HEK293 (cell line): ENCODE data around the gene NCOA7.

Experiments used
- CTCF ChIA-PET: fragments of 350-600 bp; formaldehyde crosslinking; extraction: SDS; loops from one replicate; lab custom pipeline; 2021; ENCODE audit warnings: antibody characterized with exemption; lab: Yijun Ruan, JAX
- POLR2A ChIA-PET: fragments of 300-600 bp; formaldehyde crosslinking; extraction: SDS; loops from one replicate; lab custom pipeline; 2020; ENCODE audit warnings: antibody characterized with exemption, inconsistent platforms; lab: Yijun Ruan, JAX
- H3K27ac ChIP-seq: fragments of 200-500 bp; sonication (Bioruptor generic); 2 replicates; pipeline ENCODE4 v1.5.1; 2014; ENCODE audit warnings: low read depth, low read length, control low read depth, inconsistent platforms; ENCODE audit errors: extremely low read depth
- H3K36me3 ChIP-seq, 2 experiments: fragments of 200-500 bp in 1 of 2; sonication (Bioruptor generic) in 1 of 2; 1 replicate in 1 of 2; 2 replicates in 1 of 2; pipeline ENCODE4 v1.5.1; 2014 to 2017; ENCODE audit warnings: inconsistent platforms in 2 of 2, low read length in 2 of 2; ENCODE audit not compliant: control insufficient read depth in 2 of 2, insufficient read depth in 1 of 2
- H3K4me1 ChIP-seq: fragments of 200-500 bp; sonication (Bioruptor generic); 2 replicates; pipeline ENCODE4 v1.5.1; 2014; ENCODE audit warnings: mild to moderate bottlenecking, low read length, inconsistent platforms; ENCODE audit not compliant: control insufficient read depth, insufficient read depth
- H3K4me3 ChIP-seq: 2 replicates; pipeline ENCODE4 v1.5.1; 2011; ENCODE audit warnings: low read depth, mild to moderate bottlenecking, control low read depth, low read length, moderate library complexity
- H3K9me3 ChIP-seq: fragments of 200-500 bp; sonication (Bioruptor generic); 2 replicates; pipeline ENCODE4 v1.5.1; 2014; ENCODE audit warnings: low read depth, low read length, inconsistent platforms; ENCODE audit not compliant: control insufficient read depth, insufficient read depth
- BCL11A ChIP-seq: fragments of 450-650 bp; formaldehyde crosslinking; IDR thresholded peaks from 2 replicates; pipeline ENCODE4 v1.5.1; 2016; ENCODE audit warnings: low read depth, missing biosample characterization, missing genetic modification characterization
- EGR2 ChIP-seq: fragments of 450-650 bp; formaldehyde crosslinking; IDR thresholded peaks from 2 replicates; pipeline ENCODE4 v1.5.1; 2016; ENCODE audit warnings: low read depth, missing biosample characterization, missing genetic modification characterization
- HOXC10 ChIP-seq: sonication (generic); formaldehyde crosslinking; IDR thresholded peaks from 2 replicates; pipeline ENCODE4 v1.8.1; 2023; ENCODE audit warnings: mild to moderate bottlenecking, missing genetic modification reagents
- PRDM4 ChIP-seq: fragments of 450-650 bp; formaldehyde crosslinking; IDR thresholded peaks from 2 replicates; pipeline ENCODE4 v1.5.1; 2017; ENCODE audit warnings: missing biosample characterization, missing genetic modification characterization
- ZBTB11 ChIP-seq: fragments of 450-650 bp; formaldehyde crosslinking; conservative IDR thresholded peaks from 2 replicates; pipeline ENCODE4 v1.5.1; 2016; ENCODE audit warnings: low read depth, missing biosample characterization, missing genetic modification characterization
- ZNF114 ChIP-seq: fragments of 450-650 bp; formaldehyde crosslinking; IDR thresholded peaks from 2 replicates; pipeline ENCODE4 v1.5.0; 2017; ENCODE audit warnings: missing biosample characterization, missing genetic modification characterization
- ZNF121 ChIP-seq: fragments of 450-650 bp; formaldehyde crosslinking; IDR thresholded peaks from 2 replicates; pipeline ENCODE4 v1.5.1; 2016; ENCODE audit warnings: missing biosample characterization, missing genetic modification characterization
- ZNF214 ChIP-seq: fragments of 450-650 bp; formaldehyde crosslinking; IDR thresholded peaks from 2 replicates; pipeline ENCODE4 v1.5.1; 2017; ENCODE audit warnings: missing biosample characterization, mild to moderate bottlenecking, missing genetic modification characterization, borderline replicate concordance
- ZNF302 ChIP-seq: fragments of 450-650 bp; formaldehyde crosslinking; IDR thresholded peaks from 2 replicates; pipeline ENCODE4 v1.5.1; 2016; ENCODE audit warnings: missing biosample characterization, missing genetic modification characterization, low read depth
- ZNF404 ChIP-seq: fragments of 450-650 bp; formaldehyde crosslinking; IDR thresholded peaks from 2 replicates; pipeline ENCODE4 v1.5.1; 2017; ENCODE audit warnings: missing biosample characterization, missing genetic modification characterization
- ZNF433 ChIP-seq: fragments of 450-650 bp; formaldehyde crosslinking; IDR thresholded peaks from 2 replicates; pipeline ENCODE4 v1.5.1; 2016; ENCODE audit warnings: missing biosample characterization, missing genetic modification characterization, low read depth
- ZNF473 ChIP-seq: fragments of 450-650 bp; formaldehyde crosslinking; IDR thresholded peaks from 2 replicates; pipeline ENCODE4 v1.5.1; 2017; ENCODE audit warnings: missing biosample characterization, missing genetic modification characterization
- ZNF501 ChIP-seq: fragments of 450-650 bp; formaldehyde crosslinking; IDR thresholded peaks from 2 replicates; pipeline ENCODE4 v1.5.1; 2016; ENCODE audit warnings: missing biosample characterization, missing genetic modification characterization
- ZNF624 ChIP-seq: fragments of 450-650 bp; formaldehyde crosslinking; IDR thresholded peaks from 2 replicates; pipeline ENCODE4 v1.5.1; 2017; ENCODE audit warnings: missing biosample characterization, missing genetic modification characterization
- ZNF692 ChIP-seq: fragments of 450-650 bp; formaldehyde crosslinking; IDR thresholded peaks from 2 replicates; pipeline ENCODE4 v1.5.1; 2016; ENCODE audit warnings: missing biosample characterization, missing genetic modification characterization
- ZNF701 ChIP-seq: fragments of 450-650 bp; formaldehyde crosslinking; IDR thresholded peaks from 2 replicates; pipeline ENCODE4 v1.5.1; 2016; ENCODE audit warnings: missing biosample characterization, missing genetic modification characterization
- ZNF76 ChIP-seq: fragments of 450-650 bp; formaldehyde crosslinking; IDR thresholded peaks from 2 replicates; pipeline ENCODE4; 2016; ENCODE audit warnings: low read depth, missing biosample characterization, missing genetic modification characterization, borderline replicate concordance
- ZNF792 ChIP-seq: fragments of 450-650 bp; formaldehyde crosslinking; IDR thresholded peaks from 2 replicates; pipeline ENCODE4 v1.5.1; 2016; ENCODE audit warnings: missing biosample characterization, missing genetic modification characterization
- ZSCAN16 ChIP-seq: fragments of 450-650 bp; formaldehyde crosslinking; IDR thresholded peaks from 2 replicates; pipeline ENCODE4 v1.5.1; 2016; ENCODE audit warnings: missing biosample characterization, missing genetic modification characterization
- ZSCAN18 ChIP-seq: fragments of 450-650 bp; formaldehyde crosslinking; IDR thresholded peaks from 2 replicates; pipeline ENCODE4 v1.5.1; 2016; ENCODE audit warnings: missing biosample characterization, missing genetic modification characterization

Gene NCOA7

GRCh38 chr6:125959041-125959440 is 168.3 kb downstream of the NCOA7 start:
- no peaks in the 10 kb centered on the region for H3K4me1 ChIP-seq
- TF ChIP-seq HOXC10 (CRISPR knock-in tag) (no peak), ZNF473 (tag by site-specific recombination) (no peak), ZNF692 (no peak), ZNF114 (tag by site-specific recombination) (no peak), ZNF501 (no peak), ZSCAN16 (tag by site-specific recombination) (no peak), ZSCAN18 (no peak), EGR2 (tag by site-specific recombination) (no peak), ZNF792 (tag by site-specific recombination) (no peak), ZNF701 (tag by site-specific recombination) (no peak), ZNF76 (tag by site-specific recombination) (no peak), ZNF404 (tag by site-specific recombination) (no peak), ZNF121 (tag by site-specific recombination) (no peak), PRDM4 (tag by site-specific recombination) (no peak), BCL11A (tag by site-specific recombination) (no peak), ZNF624 (no peak), ZNF302 (tag by site-specific recombination) (no peak), ZNF433 (no peak), ZBTB11 (no peak), ZNF214 (no peak)
- CTCF ChIA-PET, result interaction anchor here (0.6 to 4.3 kb wide), 5 partner anchors 16 to 178 kb away, joined by 3 to 47 read pairs (median 4); no protein-coding TSS in a partner anchor
- no peaks in the 10 kb centered on the region for H3K9me3 ChIP-seq
- POLR2A ChIA-PET, result interaction anchor here (3.2 kb wide), 1 partner anchor 27 kb away, joined by 20 read pairs; the partner anchor contains the start of gene TRMT11
- H3K36me3 ChIP-seq, result peaks cover 0 to 13% of the 10 kb centered on the region in 2 experiments; a peak in 1 of 3 replicates
- H3K27ac ChIP-seq, result no peak overlapping the region
- H3K4me3 ChIP-seq, result no peak overlapping the region
